DND-41 (cell line): ENCODE results near the gene AUTS2.

Source experiments
- CTCF ChIP-seq: IDR thresholded peaks from 2 replicates; pipeline ENCODE4 v1.5.1; 2012; ENCODE audit warnings: borderline replicate concordance, low read length, moderate library complexity, mild to moderate bottlenecking; ENCODE audit not compliant: poor library complexity, severe bottlenecking; ENCODE audit errors: extremely low read depth
- EZH2 ChIP-seq: IDR thresholded peaks from 3 replicates; pipeline ENCODE4 v1.6.1; 2012; ENCODE audit warnings: borderline replicate concordance, low read depth, mild to moderate bottlenecking, moderate library complexity, low read length, inconsistent platforms; ENCODE audit not compliant: severe bottlenecking

DNA sequence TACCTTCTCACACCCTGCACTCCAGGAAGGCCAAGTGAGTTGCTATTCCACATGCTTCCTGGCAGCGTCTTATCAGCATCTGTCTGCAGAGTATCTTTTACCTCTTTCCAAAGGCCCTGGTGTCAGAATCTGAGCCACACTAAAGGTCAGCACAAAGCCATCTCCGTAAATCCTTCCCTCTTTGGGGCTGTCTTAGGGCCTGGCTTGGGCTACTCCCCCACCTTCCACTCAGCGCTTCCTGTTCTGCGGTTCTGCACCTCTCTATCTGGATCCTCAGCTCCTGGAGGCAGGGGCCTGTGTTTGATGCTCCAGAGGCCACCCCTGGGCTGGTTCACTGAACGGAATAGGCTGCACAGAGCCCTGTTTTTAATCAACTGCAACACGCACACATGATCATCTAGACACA is 1198.8 kb downstream of the AUTS2 start:
- TF ChIP-seq CTCF (no peak), EZH2 (no peak)
